DOHH2 (cell line): Measurements from ENCODE around the gene TMEM151B.

Experiments
- H3F3A ChIP-seq: fragments of 200-600 bp; sonication (generic), shearing (Covaris generic); 2 replicates; pipeline ENCODE4 v1.6.0; 2016; ENCODE audit warnings: antibody characterized with exemption, mild to moderate bottlenecking; ENCODE audit not compliant: control insufficient read depth, insufficient read depth
- H3K27ac ChIP-seq: fragments of 200-600 bp; sonication (generic); 2 replicates; pipeline ENCODE4 v1.5.1; 2014; ENCODE audit warnings: low read depth, mild to moderate bottlenecking, low read length, moderate library complexity
- H3K27me3 ChIP-seq: fragments of 200-600 bp; sonication (generic); 2 replicates; pipeline ENCODE4 v1.6.1; 2014; ENCODE audit warnings: mild to moderate bottlenecking, low read length, mixed read lengths; ENCODE audit not compliant: control insufficient read depth
- H3K36me3 ChIP-seq: fragments of 200-600 bp; sonication (generic); 2 replicates; pipeline ENCODE4 v1.6.1; 2014; ENCODE audit warnings: mild to moderate bottlenecking, low read length, moderate library complexity, mixed read lengths; ENCODE audit not compliant: control insufficient read depth
- H3K4me1 ChIP-seq: fragments of 200-600 bp; sonication (generic); 2 replicates; pipeline ENCODE4 v1.6.1; 2014; ENCODE audit warnings: mild to moderate bottlenecking, low read length, mixed read lengths; ENCODE audit not compliant: control insufficient read depth
- H3K4me2 ChIP-seq: fragments of 200-600 bp; sonication (generic); 2 replicates; pipeline ENCODE4 v1.6.0; 2014; ENCODE audit warnings: mild to moderate bottlenecking, low read length, moderate library complexity
- H3K4me3 ChIP-seq: fragments of 200-600 bp; sonication (generic); 2 replicates; pipeline ENCODE4 v1.5.1; 2014; ENCODE audit warnings: mild to moderate bottlenecking, low read length, mixed read lengths
- H3K79me2 ChIP-seq: fragments of 200-600 bp; sonication (generic); 2 replicates; pipeline ENCODE4 v1.6.1; 2014; ENCODE audit warnings: mild to moderate bottlenecking, low read length, mixed read lengths; ENCODE audit not compliant: control insufficient read depth
- H3K9me2 ChIP-seq: fragments of 200-600 bp; sonication (generic); replicated peaks from 2 replicates; pipeline ENCODE4 v1.6.1; 2014; ENCODE audit warnings: mild to moderate bottlenecking, low read length, mixed read lengths; ENCODE audit not compliant: control insufficient read depth
- H3K9me3 ChIP-seq: fragments of 200-600 bp; sonication (generic); 2 replicates; pipeline ENCODE4 v1.6.1; 2014; ENCODE audit warnings: antibody characterized with exemption, low read length, mixed read lengths; ENCODE audit not compliant: control insufficient read depth, insufficient read depth
- H4K20me1 ChIP-seq: fragments of 200-600 bp; sonication (generic); 2 replicates; pipeline ENCODE4 v1.6.0; 2014; ENCODE audit warnings: low read depth, mild to moderate bottlenecking, antibody characterized with exemption, low read length, moderate library complexity; ENCODE audit not compliant: control insufficient read depth, insufficient read depth
- EZH2phosphoT487 ChIP-seq: fragments of 200-600 bp; sonication (generic); IDR thresholded peaks from 2 replicates; pipeline ENCODE4 v1.6.1; 2017; ENCODE audit warnings: borderline replicate concordance, mild to moderate bottlenecking, antibody characterized with exemption, low read length, moderate library complexity, mixed read lengths
- TF ChIP-seq, protein P1 (sequence below): fragments of 200-600 bp; sonication (generic); IDR thresholded peaks from one replicate; pipeline ENCODE4 v1.5.1; 2014; ENCODE audit warnings: antibody characterized with exemption, mild to moderate bottlenecking, low read depth, low read length; ENCODE audit not compliant: poor library complexity, severe bottlenecking

TMEM151B gene

DNA sequence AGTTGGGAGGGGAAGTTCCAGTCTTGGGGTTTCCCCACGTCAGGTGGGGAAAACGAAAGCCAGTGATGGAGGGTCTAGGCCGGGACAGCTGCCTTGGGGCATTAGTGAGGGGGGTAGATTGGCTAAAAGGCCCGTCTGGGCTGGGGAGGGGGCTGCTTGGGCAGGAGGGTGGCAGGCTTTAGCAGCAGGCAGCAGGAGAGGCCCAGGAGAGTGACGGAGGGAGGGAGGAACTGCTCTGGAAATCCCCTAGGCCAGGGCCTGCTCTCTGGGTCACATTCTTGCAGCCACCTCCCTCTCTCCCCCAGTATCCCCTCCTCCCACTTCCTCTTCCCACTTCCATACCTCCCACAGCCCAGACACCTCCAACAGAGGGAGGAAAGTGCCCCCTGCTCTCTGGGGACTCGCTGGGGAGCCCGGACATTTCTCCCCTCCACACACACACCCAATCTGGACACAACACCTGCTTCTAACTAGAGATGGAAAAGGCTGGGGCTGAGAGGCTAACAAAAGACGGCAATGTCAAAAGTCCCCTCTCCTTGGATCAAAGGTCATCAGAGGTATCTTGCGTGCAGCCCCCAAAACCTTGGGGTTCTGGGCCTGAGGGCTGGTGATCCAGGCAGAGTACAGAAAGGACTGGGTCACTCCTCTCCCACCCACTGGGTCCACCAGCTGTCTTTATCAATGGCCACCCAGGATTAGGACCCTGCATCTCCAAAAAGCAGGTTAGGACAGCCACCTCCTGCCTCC lies 6.7 kb upstream of the TMEM151B start:
- Histone ChIP-seq H3K4me1 (peaks cover 67% of the 10 kb centered on the region), H3K27ac (peak overlapping the region; percentile 93)

DNA sequence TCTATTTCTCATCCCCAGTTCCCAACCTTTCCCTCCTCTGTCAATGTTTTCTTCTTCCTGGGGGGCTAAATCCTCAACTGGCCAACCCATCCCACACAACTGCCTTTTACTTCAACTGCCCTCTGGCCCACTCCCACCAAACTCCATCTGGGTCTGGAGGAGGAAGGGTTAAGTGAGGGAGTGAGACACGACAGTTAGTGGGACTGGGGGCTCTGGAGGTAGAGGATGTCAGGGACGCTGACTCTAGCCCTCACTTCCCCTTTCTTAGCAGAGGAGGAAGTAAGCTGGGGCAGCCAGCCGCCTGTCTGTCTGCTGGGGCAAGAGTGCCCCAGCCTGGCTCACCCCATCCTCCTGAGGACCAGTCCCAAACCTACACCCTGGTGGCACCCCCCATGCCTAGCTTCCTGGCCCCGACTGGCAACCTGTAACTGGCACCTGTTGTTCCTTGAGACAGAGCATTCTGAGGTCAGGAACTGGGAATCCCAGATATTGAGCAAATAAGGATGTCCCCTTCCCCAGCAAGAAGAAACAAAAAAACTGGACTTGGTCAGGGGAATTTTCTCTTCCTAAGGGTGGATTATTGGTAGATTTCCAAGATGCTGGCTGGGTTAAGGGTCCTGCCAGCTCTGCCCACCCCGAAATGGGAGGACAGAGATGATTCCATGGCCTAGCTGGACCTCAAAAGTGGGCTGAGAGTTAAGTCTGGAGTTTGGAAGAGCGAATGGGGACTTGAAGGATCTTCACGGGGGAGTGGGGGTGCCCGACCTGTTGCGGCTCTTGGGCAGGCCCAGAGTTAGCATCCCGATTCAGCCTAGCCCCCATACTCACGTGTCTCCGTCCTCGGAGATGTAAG lies 5.9 kb upstream of the TMEM151B start:
- Histone ChIP-seq H3K4me1 (peaks cover 62% of the 10 kb centered on the region), H3K27ac (peak overlapping the region; percentile 93), H3K4me3 (peak overlapping the region; percentile 86), H3K4me2 (peak overlapping the region; percentile 90), H3K36me3 (peaks cover 53% of the 10 kb centered on the region), H3K9me3 (no peaks in the 10 kb centered on the region), H3K9me2 (no peaks in the 10 kb centered on the region), H3F3A (peaks cover 15% of the 10 kb centered on the region), H3K79me2 (peaks cover 42% of the 10 kb centered on the region), H4K20me1 (no peaks in the 10 kb centered on the region), H3K27me3 (peaks cover 13% of the 10 kb centered on the region)
- TF ChIP-seq, protein P1, sequence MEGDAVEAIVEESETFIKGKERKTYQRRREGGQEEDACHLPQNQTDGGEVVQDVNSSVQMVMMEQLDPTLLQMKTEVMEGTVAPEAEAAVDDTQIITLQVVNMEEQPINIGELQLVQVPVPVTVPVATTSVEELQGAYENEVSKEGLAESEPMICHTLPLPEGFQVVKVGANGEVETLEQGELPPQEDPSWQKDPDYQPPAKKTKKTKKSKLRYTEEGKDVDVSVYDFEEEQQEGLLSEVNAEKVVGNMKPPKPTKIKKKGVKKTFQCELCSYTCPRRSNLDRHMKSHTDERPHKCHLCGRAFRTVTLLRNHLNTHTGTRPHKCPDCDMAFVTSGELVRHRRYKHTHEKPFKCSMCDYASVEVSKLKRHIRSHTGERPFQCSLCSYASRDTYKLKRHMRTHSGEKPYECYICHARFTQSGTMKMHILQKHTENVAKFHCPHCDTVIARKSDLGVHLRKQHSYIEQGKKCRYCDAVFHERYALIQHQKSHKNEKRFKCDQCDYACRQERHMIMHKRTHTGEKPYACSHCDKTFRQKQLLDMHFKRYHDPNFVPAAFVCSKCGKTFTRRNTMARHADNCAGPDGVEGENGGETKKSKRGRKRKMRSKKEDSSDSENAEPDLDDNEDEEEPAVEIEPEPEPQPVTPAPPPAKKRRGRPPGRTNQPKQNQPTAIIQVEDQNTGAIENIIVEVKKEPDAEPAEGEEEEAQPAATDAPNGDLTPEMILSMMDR: no peak
- TF ChIP-seq EZH2phosphoT487: no peak

More for the DNA sequence above, 6.7 kb upstream of the TMEM151B start:
- Histone ChIP-seq H3K9me2 (no peaks in the 10 kb centered on the region), H3K79me2 (peaks cover 42% of the 10 kb centered on the region), H3K4me3 (peak overlapping the region; percentile 86), H3K27me3 (peaks cover 5% of the 10 kb centered on the region), H3K4me2 (peak overlapping the region; percentile 90), H3F3A (peaks cover 18% of the 10 kb centered on the region), H3K36me3 (peaks cover 61% of the 10 kb centered on the region), H4K20me1 (no peaks in the 10 kb centered on the region), H3K9me3 (no peaks in the 10 kb centered on the region)
- TF ChIP-seq, protein P1: no peak
- no peak for TF ChIP-seq EZH2phosphoT487

GRCh38 chr6:44265007-44265721 lies 5.1 kb upstream of the TMEM151B start, which contains the start of gene NFKBIE:
NFKBIE (minus strand) TSS chr6:44265551; CDS start chr6:44265346, 205 bp downstream.
- Histone ChIP-seq H3K27ac (peak within 1 kb of the TSS; percentile 93), H3K4me2 (peak within 1 kb of the TSS; percentile 90), H3K9me2 (no peaks in the 10 kb centered on the region), H3K36me3 (peaks cover 46% of the 10 kb centered on the region), H3K27me3 (peaks cover 21% of the 10 kb centered on the region), H3K4me1 (peaks cover 70% of the 10 kb centered on the region), H3K79me2 (peaks cover 42% of the 10 kb centered on the region), H4K20me1 (no peaks in the 10 kb centered on the region), H3F3A (peaks cover 22% of the 10 kb centered on the region), H3K4me3 (peak within 1 kb of the TSS; percentile 86), H3K9me3 (no peaks in the 10 kb centered on the region)
- TF ChIP-seq, protein P1: peak; percentile 81
- TF ChIP-seq EZH2phosphoT487: no peak
